ENCODE results near the gene RPH3AL.
"Not testable (repeated sequence)": the region's sequence is repeated elsewhere in the genome, so short reads cannot be mapped to it uniquely, and the experiment has no call there.

RPH3AL gene

DNA sequence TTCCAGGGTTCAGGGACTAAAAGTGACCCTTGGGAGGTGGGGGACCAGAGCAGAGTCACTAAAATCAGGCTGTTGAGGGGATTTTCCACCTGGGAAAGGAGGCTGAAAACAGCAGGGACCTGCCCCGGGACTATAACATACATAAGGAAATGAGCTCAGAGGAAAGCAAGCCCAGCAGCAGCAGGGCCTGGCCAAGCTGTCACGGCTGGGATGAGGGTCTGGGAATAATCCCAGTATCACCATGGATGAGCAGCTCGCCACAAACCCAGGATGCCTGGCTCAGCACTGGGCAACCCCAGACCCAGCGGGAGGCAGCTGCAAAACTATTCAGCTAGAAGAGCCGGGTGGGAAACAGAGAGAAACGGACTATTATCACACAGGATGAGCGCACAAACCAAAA lies 72.4 kb downstream of the RPH3AL start:
- no peak for DNase-seq

GRCh38 chr17:279776-280175 lies 72.8 kb downstream of the RPH3AL start:
- no peak for DNase-seq

DNA sequence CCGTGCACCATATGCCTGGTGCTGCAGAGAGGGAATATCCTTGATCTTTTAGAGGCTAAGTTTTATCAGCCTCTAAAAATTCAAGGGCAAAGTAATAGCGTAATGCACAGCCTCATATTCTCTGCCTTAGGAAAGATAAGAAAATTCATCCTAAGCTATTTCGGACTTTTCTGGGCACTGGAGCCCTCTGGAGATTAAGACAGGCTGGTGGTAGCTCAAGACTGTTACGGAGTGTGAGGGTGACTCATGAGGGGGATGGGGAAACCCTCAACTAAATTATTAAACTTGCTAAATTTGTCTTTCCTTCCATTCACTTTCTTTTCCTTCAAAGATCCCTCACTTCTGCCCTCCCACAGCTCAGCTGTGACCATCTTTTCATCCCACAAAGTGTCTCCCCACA lies 73.3 kb downstream of the RPH3AL start:
- DNase-seq = no peak

DNA sequence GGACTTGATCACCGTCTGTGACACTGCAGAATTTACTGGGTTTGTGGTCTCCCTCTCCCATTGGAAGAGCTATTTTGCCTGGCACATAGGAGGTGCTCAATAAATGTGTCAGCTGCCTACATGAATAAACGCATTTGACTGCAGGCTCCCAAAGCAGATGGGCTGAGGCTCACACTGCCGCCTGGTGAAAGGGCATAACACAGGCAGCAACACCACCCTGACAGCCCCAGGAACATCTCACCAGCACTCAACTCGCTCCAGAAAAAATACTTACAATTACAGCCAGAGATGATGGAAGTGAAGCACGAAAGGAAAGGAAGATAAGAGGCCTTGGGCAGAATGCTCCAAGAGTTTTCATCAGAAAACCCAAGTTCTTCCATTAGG lies 73.9 kb downstream of the RPH3AL start:
- no peak for DNase-seq

DNA sequence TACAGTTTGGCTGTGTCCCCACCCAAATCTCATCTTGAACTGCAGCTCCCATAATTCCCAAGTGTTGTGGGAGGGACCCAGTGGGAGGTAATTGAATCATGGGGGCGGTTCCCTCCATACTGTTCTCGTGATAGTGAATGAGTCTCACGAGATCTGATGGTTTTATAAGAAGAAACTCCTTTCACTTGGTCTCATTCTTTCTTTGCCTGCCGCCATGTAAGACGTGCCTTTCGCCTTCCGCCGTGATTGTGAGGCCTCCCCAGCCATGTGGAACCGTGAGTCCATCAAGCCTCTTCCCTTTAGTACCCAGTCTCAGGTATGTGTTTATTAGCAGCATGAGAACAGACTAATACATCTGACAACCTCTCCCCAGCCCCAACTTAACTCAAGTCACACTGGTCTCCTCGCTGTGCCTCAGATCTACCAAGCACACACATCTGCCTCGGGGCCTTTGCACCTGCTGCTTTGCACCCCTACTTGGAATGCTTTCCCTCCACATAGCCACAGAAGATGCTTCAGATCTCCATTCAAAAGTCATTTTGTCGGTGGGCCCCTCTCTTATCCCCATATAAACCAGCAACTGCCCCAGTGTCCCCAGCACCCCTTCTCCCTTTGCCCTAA lies 74.4 kb downstream of the RPH3AL start:
- no peak for DNase-seq

DNA sequence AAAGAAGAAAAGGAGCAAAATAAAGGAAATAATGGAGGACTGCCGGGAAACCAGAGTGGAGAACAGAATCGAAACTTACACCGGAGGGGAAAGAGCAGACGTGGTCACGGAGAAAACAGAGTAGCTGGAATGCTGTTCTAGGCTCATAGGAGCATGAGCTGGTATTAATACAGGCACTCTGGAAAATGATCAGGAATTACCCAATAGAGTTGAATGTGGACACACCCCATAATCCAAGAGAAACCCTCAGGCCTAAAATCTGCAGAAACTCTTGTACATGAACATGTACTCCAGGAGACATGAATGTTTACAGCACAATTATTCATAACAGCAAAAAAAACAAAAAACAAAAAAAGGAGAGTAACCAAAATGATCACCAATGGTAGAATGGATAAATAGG lies 77.7 kb downstream of the RPH3AL start:
- DNase-seq = no peak

- no peak for DNase-seq
These were observed 78.4 kb downstream of the RPH3AL start for GRCh38 chr17:273981-274832.

- not testable (repeated sequence) for DNase-seq
These were observed 79.8 kb downstream of the RPH3AL start for GRCh38 chr17:272856-273255.

GRCh38 chr17:271928-272623 lies 80.5 kb downstream of the RPH3AL start:
- not testable (repeated sequence) for DNase-seq

GRCh38 chr17:269616-270514 lies 82.7 kb downstream of the RPH3AL start:
- DNase-seq = no peak

DNA sequence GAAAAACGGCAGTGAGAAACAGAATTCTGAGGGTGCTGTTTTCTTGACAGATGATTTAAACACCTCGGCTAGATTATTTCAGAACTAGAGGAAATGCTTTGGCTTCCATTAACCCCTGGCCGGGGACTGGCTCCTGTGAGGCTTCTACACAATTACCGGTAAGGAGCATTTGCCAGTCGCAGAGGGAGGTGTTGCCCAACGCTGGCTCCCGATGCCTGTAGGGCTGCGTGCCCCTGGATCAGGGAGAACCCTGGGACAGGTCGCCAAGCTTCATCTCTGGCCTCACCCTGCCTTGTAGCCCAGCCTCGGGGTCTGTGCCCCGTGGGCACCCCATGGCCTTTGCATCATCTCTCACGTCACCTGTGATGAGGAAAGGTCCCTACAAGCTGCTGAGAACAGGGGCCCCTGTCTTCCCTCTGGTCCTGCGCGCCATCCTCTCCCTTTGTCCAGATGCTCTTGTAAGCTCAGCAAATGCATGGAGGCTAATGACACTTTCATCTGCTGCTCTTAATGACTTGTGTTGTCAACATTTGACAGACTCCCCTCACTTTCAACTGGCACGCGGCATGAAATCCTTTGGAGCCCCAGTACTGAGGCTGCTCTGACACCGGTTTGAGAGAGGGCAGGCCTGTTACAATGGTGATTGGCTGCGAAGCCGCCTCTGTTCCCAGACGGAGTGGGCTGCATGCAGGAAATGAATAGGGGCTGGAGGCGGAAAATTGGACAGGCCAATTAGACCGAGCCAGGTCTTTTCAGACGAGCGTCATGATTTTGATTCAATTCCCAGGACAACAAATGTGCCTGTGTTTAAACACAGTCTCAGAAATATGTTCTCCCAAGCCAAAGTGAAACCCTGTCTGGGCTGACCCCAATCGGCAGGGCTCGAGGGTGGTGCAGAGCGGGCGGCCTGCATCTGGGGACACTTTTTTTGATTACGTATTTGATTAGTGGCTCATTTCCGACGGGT lies 85.6 kb downstream of the RPH3AL start:
- DNase-seq = no peak

DNA sequence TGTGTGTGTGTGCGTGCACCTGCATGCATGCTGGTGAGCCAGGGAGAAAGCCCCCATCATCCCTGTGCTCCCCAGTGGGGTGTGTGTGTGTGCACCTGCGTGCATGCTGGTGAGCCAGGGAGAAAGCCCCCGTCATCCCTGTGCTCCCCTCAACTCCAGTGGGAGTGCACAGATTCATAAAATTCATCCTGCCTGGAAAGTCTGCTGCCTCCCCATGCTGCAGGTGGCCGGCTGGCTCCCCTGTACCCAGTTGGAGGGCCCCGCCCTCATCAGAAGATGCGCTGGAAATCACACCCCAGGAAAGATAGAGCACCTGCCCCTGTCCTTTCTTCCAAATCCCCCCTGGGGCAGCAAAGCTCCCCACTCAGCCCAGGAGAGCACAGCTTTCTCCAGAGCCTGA lies 86.4 kb downstream of the RPH3AL start:
- DNase-seq = no peak

DNA sequence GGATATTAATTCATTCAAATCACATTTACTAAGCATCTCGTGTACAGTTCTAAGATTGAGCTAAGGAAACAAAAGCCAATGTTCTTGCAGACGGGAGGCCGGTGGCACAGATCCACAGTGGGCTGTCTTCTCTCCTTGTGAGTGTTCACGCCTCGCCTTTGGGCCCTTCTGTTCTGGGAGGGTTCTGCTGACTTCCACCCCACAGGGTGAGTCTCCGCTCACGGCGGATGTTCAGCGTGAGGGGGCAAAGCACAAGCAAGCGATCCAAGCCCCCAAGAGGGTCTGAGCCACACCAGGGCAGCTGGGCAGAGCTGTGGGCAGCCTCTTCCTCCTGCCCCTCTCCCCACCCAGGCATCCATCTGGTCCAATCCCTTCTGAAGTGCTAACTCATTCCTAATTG lies 86.9 kb downstream of the RPH3AL start:
- DNase-seq = no peak

- no peak for DNase-seq
These were observed 88.8 kb downstream of the RPH3AL start for GRCh38 chr17:263773-264172.

- no peak for DNase-seq
These were observed 89.3 kb downstream of the RPH3AL start for GRCh38 chr17:263271-263670.

DNA sequence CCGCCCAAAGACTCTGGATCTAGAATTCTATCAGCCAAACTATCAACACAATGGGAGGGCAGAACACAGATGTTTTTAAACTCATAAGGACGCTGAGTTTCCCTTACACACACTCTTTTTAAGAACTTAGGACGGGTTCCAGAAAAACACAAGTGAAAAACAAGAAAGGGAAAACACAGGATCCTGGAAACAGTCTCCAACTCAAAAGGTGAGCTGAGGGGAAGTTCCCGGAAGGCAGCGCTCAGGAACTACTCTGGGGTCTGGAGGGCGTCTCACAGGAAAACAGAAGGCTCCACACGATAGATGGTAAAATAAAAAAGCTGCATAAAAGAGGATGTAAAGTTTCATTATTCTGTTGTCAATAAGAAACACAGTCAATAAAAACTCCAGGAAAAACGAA lies 91.0 kb downstream of the RPH3AL start:
- no peak for DNase-seq

GRCh38 chr17:260944-261343 lies 91.7 kb downstream of the RPH3AL start:
- no peak for DNase-seq

GRCh38 chr17:260031-260791 lies 92.4 kb downstream of the RPH3AL start:
- DNase-seq = no peak

- DNase-seq = no peak
These were observed 93.1 kb downstream of the RPH3AL start for GRCh38 chr17:259341-259976.

DNA sequence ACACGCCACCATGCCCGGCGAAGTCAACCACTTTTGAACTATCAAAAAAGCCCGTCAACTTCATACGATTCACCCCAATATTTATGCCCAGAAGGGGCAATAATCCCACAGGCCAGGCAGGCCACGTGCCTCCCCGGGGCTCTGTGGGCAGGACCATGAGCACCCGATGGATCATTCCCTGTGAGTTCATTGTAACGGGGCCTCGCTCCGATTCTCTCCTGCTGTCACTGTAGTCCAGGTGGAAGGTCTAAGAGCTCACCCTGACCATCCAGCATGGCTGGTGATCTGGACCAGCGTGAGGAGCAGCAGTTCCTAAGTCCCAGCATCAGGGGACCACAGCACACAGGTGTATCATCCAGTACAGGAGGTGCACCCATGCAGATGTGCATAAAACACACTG lies 93.7 kb downstream of the RPH3AL start:
- DNase-seq = no peak
